Fibroblast of lung (primary cell): ENCODE results near the gene YWHAQ. TPM values are rescaled to one million over a fixed set of nuclear protein-coding genes. Genes with fewer than 3 reads are reported as not detected.

ENCODE experiments used
- DNase-seq, 2 donors: peaks; one replicate each; pipeline versions ENCODE4 v3.0.0 to v3.0.0-alpha.2; 2010; ENCODE audit warnings: low read depth in 2 of 2
- H2AFZ ChIP-seq: 2 replicates; pipeline ENCODE4 v1.5.1; 2012; ENCODE audit warnings: low read length, control low read depth, inconsistent platforms
- H3K27ac ChIP-seq: 2 replicates; pipeline ENCODE4 v1.5.1; 2011; ENCODE audit warnings: low read length, control low read depth; ENCODE audit not compliant: insufficient read depth
- H3K27me3 ChIP-seq: 2 replicates; pipeline ENCODE4 v1.5.1; 2011; ENCODE audit warnings: mild to moderate bottlenecking, low read length; ENCODE audit not compliant: control insufficient read depth, insufficient read depth
- H3K36me3 ChIP-seq: 2 replicates; pipeline ENCODE4 v1.5.1; 2011; ENCODE audit warnings: low read length; ENCODE audit not compliant: control insufficient read depth, insufficient read depth
- H3K4me1 ChIP-seq: 2 replicates; pipeline ENCODE4 v1.5.1; 2011; ENCODE audit warnings: low read length; ENCODE audit not compliant: control insufficient read depth, insufficient read depth; ENCODE audit errors: extremely low read depth
- H3K4me2 ChIP-seq: 2 replicates; pipeline ENCODE4 v1.5.1; 2011; ENCODE audit warnings: low read length, control low read depth; ENCODE audit not compliant: insufficient read depth; ENCODE audit errors: extremely low read depth
- H3K4me3 ChIP-seq, 4 experiments: fragments of 200-600 bp in 1 of 4; sonication (generic) in 1 of 4; replicated peaks in 1 of 4; 2 replicates each; pipeline ENCODE4 v1.5.1; 2011 to 2016; ENCODE audit warnings: low read length in 4 of 4, low read depth in 3 of 4, mild to moderate bottlenecking in 3 of 4, control low read depth in 2 of 4, inconsistent platforms in 1 of 4, mixed read lengths in 1 of 4; ENCODE audit not compliant: insufficient read depth in 1 of 4; ENCODE audit errors: control extremely low read depth in 1 of 4
- H3K79me2 ChIP-seq: 2 replicates; pipeline ENCODE4 v1.5.1; 2012; ENCODE audit warnings: mild to moderate bottlenecking, low read length, inconsistent platforms; ENCODE audit not compliant: control insufficient read depth, insufficient read depth
- H3K9ac ChIP-seq: 2 replicates; pipeline ENCODE4 v1.5.1; 2011; ENCODE audit warnings: mild to moderate bottlenecking, low read length, control low read depth; ENCODE audit not compliant: insufficient read depth
- H3K9me3 ChIP-seq: 2 replicates; pipeline ENCODE4 v1.5.1; 2012; ENCODE audit warnings: low read depth, low read length; ENCODE audit not compliant: control insufficient read depth, insufficient read depth
- H4K20me1 ChIP-seq: 2 replicates; pipeline ENCODE4 v1.5.1; 2011; ENCODE audit warnings: low read length; ENCODE audit not compliant: control insufficient read depth, insufficient read depth; ENCODE audit errors: extremely low read depth
- EZH2 ChIP-seq: IDR thresholded peaks from 2 replicates; pipeline ENCODE4 v1.5.1; 2012; ENCODE audit warnings: low read length, control low read depth, mild to moderate bottlenecking; ENCODE audit errors: missing control alignments
- polyA plus RNA-seq, 2 donors: library from polyadenylated mRNA; depleted of rRNA in 1 of 2; stranded (reverse) in 1 of 2; unstranded in 1 of 2; fragments of >200 nt; gene quantifications; 2 replicates each; pipeline ENCODE4 v1.2.1, GENCODE V29; 2011 to 2012; ENCODE audit warnings: missing spikeins in 1 of 2
- total RNA-seq: library from RNA; depleted of rRNA; stranded (reverse); fragments of >200 nt; gene quantifications from 2 replicates; pipeline ENCODE4 v1.2.1, GENCODE V29; 2014
- TF ChIP-seq, protein P1 (sequence below), 2 donors: IDR thresholded peaks in 1 of 2; conservative IDR thresholded peaks in 1 of 2; 1 replicate in 1 of 2; 2 replicates in 1 of 2; pipeline ENCODE4 v1.5.1; 2011 to 2012; ENCODE audit warnings: low read length in 2 of 2, control low read depth in 1 of 2, inconsistent platforms in 1 of 2, low read depth in 1 of 2, mild to moderate bottlenecking in 1 of 2

Gene YWHAQ
- total and polyA plus RNA-seq, 2 donors (not counting 1 experiment from before 2014, with no cell fraction given) = 323 to 510 TPM

- Histone ChIP-seq H3K4me3 (no peak overlapping the region), H3K27ac (no peak overlapping the region), H3K4me2 (no peak overlapping the region)
Observed at GRCh38 chr2:9666306-9666705, 35.5 kb upstream of the YWHAQ start.

GRCh38 chr2:9665898-9666297 is 35.1 kb upstream of the YWHAQ start:
- Histone ChIP-seq H3K4me2 (no peak overlapping the region), H3K9ac (no peak overlapping the region)

More at GRCh38 chr2:9666306-9666705, 35.5 kb upstream of the YWHAQ start:
- H3K4me1 ChIP-seq = peaks cover 4% of the 10 kb centered on the region
- peak; percentile 20 to 27 for DNase-seq
- H3K9ac ChIP-seq = no peak overlapping the region
- no peak overlapping the region for H2AFZ ChIP-seq
- H3K27me3 ChIP-seq = no peaks in the 10 kb centered on the region
- no peaks in the 10 kb centered on the region for H4K20me1 ChIP-seq
- no peaks in the 10 kb centered on the region for H3K36me3 ChIP-seq
- H3K9me3 ChIP-seq = no peaks in the 10 kb centered on the region
- no peak for TF ChIP-seq EZH2
- TF ChIP-seq, protein P1, sequence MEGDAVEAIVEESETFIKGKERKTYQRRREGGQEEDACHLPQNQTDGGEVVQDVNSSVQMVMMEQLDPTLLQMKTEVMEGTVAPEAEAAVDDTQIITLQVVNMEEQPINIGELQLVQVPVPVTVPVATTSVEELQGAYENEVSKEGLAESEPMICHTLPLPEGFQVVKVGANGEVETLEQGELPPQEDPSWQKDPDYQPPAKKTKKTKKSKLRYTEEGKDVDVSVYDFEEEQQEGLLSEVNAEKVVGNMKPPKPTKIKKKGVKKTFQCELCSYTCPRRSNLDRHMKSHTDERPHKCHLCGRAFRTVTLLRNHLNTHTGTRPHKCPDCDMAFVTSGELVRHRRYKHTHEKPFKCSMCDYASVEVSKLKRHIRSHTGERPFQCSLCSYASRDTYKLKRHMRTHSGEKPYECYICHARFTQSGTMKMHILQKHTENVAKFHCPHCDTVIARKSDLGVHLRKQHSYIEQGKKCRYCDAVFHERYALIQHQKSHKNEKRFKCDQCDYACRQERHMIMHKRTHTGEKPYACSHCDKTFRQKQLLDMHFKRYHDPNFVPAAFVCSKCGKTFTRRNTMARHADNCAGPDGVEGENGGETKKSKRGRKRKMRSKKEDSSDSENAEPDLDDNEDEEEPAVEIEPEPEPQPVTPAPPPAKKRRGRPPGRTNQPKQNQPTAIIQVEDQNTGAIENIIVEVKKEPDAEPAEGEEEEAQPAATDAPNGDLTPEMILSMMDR (conservative IDR thresholded peaks at IDR 0.05 in 1 of 2, IDR thresholded peaks at IDR 0.05 in 1 of 2; ENCODE audit: low read depth in 1 of 2, low read length in 2 of 2) = no peak
- H3K79me2 ChIP-seq = no peaks in the 10 kb centered on the region

DNA sequence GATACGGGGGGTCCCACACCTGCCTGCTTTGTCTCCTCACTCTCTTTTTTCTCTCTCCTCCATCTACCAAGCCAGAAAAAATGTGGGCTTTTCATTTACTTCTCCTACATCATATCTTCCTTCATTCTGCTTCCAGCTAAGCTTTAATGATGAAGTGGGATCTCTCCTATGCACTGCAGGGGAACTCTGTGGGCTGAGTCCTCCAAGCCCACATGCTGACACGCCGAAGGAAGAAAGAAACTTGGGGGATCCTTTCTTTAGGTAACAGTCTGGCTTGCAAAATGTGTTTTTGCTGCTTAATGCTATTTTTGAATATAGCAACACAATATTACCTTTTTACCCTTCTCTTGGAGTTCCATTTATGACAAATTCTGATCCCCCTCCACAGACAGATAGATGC is 33.6 kb upstream of the YWHAQ start:
- no peaks in the 10 kb centered on the region for H3K36me3 ChIP-seq
- peaks cover 4% of the 10 kb centered on the region for H3K4me1 ChIP-seq
- no peak overlapping the region for H3K27ac ChIP-seq
- H3K9ac ChIP-seq = no peak overlapping the region
- no peaks in the 10 kb centered on the region for H3K79me2 ChIP-seq
- H3K4me2 ChIP-seq = no peak overlapping the region
- H3K27me3 ChIP-seq = no peaks in the 10 kb centered on the region
- H2AFZ ChIP-seq = no peak overlapping the region
- H4K20me1 ChIP-seq = no peaks in the 10 kb centered on the region
- no peak for TF ChIP-seq EZH2
- TF ChIP-seq, protein P1 (conservative IDR thresholded peaks at IDR 0.05 in 1 of 2, IDR thresholded peaks at IDR 0.05 in 1 of 2; ENCODE audit: low read depth in 1 of 2, low read length in 2 of 2) = no peak
- H3K9me3 ChIP-seq = no peaks in the 10 kb centered on the region
- no peak for DNase-seq
- no peak overlapping the region for H3K4me3 ChIP-seq

More at GRCh38 chr2:9665898-9666297, 35.1 kb upstream of the YWHAQ start:
- no peaks in the 10 kb centered on the region for H3K27me3 ChIP-seq
- no peak overlapping the region for H2AFZ ChIP-seq
- TF ChIP-seq, protein P1 (conservative IDR thresholded peaks at IDR 0.05 in 1 of 2, IDR thresholded peaks at IDR 0.05 in 1 of 2; ENCODE audit: low read depth in 1 of 2, low read length in 2 of 2) = no peak
- no peak for TF ChIP-seq EZH2
- peak; percentile 61 to 83 for DNase-seq
- no peaks in the 10 kb centered on the region for H4K20me1 ChIP-seq
- no peaks in the 10 kb centered on the region for H3K79me2 ChIP-seq
- H3K27ac ChIP-seq = peak overlapping the region; percentile 10
- no peak overlapping the region for H3K4me3 ChIP-seq
- H3K36me3 ChIP-seq = no peaks in the 10 kb centered on the region
- peaks cover 4% of the 10 kb centered on the region for H3K4me1 ChIP-seq
- H3K9me3 ChIP-seq = no peaks in the 10 kb centered on the region
